Tibial nerve (tissue), 4 donors: ENCODE measurements around the gene ERCC4.

Experiments used
- EP300 ChIP-seq, 2 donors: sonication (generic); formaldehyde crosslinking; IDR thresholded peaks; one replicate each; pipeline ENCODE4 v1.6.1; 2017; ENCODE audit warnings: antibody characterized with exemption in 2 of 2, mild to moderate bottlenecking in 1 of 2
- POLR2A ChIP-seq, 2 donors: fragments of 450-650 bp; IDR thresholded peaks; one replicate each; pipeline ENCODE4 v1.6.1; 2017; ENCODE audit warnings: antibody characterized with exemption in 2 of 2, mild to moderate bottlenecking in 2 of 2, moderate library complexity in 2 of 2
- TF ChIP-seq, protein P1 (sequence below), 5 experiments: fragments of 200-600 bp in 3 of 5; fragments of 450-650 bp in 2 of 5; sonication (generic) in 3 of 5; IDR thresholded peaks; one replicate each; pipeline ENCODE4 v1.5.1; 2016 to 2019; ENCODE audit warnings: antibody characterized with exemption in 5 of 5, mild to moderate bottlenecking in 3 of 5, moderate library complexity in 2 of 5

GRCh38 chr16:13938480-13938879, 18.5 kb downstream of the ERCC4 start:
- TF ChIP-seq, protein P1, sequence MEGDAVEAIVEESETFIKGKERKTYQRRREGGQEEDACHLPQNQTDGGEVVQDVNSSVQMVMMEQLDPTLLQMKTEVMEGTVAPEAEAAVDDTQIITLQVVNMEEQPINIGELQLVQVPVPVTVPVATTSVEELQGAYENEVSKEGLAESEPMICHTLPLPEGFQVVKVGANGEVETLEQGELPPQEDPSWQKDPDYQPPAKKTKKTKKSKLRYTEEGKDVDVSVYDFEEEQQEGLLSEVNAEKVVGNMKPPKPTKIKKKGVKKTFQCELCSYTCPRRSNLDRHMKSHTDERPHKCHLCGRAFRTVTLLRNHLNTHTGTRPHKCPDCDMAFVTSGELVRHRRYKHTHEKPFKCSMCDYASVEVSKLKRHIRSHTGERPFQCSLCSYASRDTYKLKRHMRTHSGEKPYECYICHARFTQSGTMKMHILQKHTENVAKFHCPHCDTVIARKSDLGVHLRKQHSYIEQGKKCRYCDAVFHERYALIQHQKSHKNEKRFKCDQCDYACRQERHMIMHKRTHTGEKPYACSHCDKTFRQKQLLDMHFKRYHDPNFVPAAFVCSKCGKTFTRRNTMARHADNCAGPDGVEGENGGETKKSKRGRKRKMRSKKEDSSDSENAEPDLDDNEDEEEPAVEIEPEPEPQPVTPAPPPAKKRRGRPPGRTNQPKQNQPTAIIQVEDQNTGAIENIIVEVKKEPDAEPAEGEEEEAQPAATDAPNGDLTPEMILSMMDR (IDR thresholded peaks at IDR 0.05) = no peak
- no peak for TF ChIP-seq EP300 (IDR thresholded peaks at IDR 0.05)
- TF ChIP-seq POLR2A (IDR thresholded peaks at IDR 0.05) = no peak
